GM23248 (cell line): ENCODE measurements around the gene AIPL1.

ENCODE experiments used
- EZH2 ChIP-seq: fragments of 200-600 bp; sonication (generic); IDR thresholded peaks from 2 replicates; pipeline ENCODE4 v1.6.1; 2018; ENCODE audit warnings: antibody characterized with exemption, mild to moderate bottlenecking; ENCODE audit not compliant: insufficient read depth, poor library complexity, severe bottlenecking
- EZH2phosphoT487 ChIP-seq: fragments of 200-600 bp; sonication (generic); IDR thresholded peaks from 2 replicates; pipeline ENCODE4 v1.6.1; 2018; ENCODE audit warnings: antibody characterized with exemption, moderate library complexity, mild to moderate bottlenecking, low read depth; ENCODE audit not compliant: insufficient read depth

DNA sequence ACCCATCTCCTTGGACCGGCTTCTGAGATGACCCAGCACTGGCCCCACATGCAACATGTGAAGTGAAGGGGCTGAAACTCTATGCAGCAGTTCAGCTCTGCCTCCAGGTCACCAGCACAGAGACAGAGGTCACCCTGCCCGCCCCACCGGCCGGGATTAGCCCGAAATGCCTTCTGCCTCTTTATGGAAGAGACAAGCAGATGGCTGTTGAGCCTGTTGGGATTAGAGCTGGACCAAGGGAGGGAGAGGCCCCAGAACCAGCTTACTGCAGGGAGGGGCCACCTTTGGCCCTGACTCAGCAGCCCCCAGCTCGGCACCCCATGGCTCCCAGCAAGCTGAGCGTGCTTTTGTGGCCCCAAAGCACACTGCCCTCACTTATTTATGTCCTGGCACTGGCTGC lies 5.7 kb downstream of the AIPL1 start:
- TF ChIP-seq EZH2 (no peak), EZH2phosphoT487 (no peak)
